ENCODE results near the gene HYAL4.

GRCh38 chr7:123867225-123867624, 22.3 kb downstream of the HYAL4 start:
- no peak for TF ChIP-seq IRF1 (CRISPR knock-in tag; IDR thresholded peaks at IDR 0.05)
- TF ChIP-seq ATF3 (CRISPR knock-in tag; conservative IDR thresholded peaks at IDR 0.05): no peak
- TF ChIP-seq TEAD4 (CRISPR knock-in tag; IDR thresholded peaks at IDR 0.05): no peak
- TF ChIP-seq CTCF (IDR thresholded peaks at IDR 0.05): no peak
- no peak for TF ChIP-seq E2F4 (CRISPR knock-in tag; IDR thresholded peaks at IDR 0.05; ENCODE audit: borderline replicate concordance, low read depth)

Data from WTC11 (cell line).